ENCODE results near the gene ALX4.

DNA sequence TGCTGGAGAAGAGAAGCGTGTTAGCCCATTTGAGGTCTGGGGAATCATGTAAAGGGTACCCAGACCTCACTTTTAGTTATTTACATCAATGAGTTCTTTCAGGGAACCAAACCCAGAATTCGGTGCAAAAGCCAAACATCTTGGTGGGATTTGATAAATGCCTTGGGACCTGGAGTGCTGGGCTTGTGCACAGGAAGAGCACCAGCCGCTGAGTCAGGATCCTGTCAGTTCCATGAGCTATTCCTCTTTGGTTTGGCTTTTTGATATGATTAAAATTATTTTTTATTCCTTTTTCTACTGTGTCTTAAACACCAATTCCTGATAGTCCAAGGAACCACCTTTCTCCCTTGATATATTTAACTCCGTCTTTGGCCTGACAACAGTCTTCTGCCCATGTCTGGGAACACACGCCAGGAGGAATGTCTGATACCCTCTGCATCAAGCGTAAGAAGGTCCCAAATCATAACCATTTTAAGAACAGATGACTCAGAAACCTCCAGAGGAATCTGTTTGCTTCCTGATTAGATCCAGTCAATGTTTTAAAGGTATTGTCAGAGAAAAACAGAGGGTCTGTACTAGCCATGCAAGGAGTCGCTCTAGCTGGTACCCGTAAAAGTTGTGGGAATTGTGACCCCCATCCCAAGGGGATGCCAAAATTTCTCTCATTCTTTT, 65.2 kb downstream of the ALX4 start:
- TF ChIP-seq POLR2A (IDR thresholded peaks at IDR 0.05): no peak
- TF ChIP-seq, protein P1, sequence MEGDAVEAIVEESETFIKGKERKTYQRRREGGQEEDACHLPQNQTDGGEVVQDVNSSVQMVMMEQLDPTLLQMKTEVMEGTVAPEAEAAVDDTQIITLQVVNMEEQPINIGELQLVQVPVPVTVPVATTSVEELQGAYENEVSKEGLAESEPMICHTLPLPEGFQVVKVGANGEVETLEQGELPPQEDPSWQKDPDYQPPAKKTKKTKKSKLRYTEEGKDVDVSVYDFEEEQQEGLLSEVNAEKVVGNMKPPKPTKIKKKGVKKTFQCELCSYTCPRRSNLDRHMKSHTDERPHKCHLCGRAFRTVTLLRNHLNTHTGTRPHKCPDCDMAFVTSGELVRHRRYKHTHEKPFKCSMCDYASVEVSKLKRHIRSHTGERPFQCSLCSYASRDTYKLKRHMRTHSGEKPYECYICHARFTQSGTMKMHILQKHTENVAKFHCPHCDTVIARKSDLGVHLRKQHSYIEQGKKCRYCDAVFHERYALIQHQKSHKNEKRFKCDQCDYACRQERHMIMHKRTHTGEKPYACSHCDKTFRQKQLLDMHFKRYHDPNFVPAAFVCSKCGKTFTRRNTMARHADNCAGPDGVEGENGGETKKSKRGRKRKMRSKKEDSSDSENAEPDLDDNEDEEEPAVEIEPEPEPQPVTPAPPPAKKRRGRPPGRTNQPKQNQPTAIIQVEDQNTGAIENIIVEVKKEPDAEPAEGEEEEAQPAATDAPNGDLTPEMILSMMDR (IDR thresholded peaks at IDR 0.05): no peak

All from Peyer's patch (tissue), 4 donors.